Measurements from ENCODE around the gene BNC2.
A peak's percentile ranks its signal among the peaks of the same experiment; 100 is the strongest.

BNC2 gene

GRCh38 chr9:16869131-16869881 lies 1.2 kb downstream of the BNC2 start:
- Histone ChIP-seq H3K4me1 (ENCODE audit: control insufficient read depth in 1 of 2, insufficient read depth in 2 of 2, low read length in 2 of 2) (peaks cover 0 to 18% of the 10 kb centered on the region in 2 donors), H3K36me3 (ENCODE audit: control insufficient read depth in 1 of 2, insufficient read depth in 2 of 2, low read length in 2 of 2) (no peaks in the 10 kb centered on the region), H3K9me3 (ENCODE audit: control insufficient read depth in 1 of 2, low read length in 2 of 2) (no peaks in the 10 kb centered on the region), H3K27me3 (ENCODE audit: low read depth, low read length) (no peaks in the 10 kb centered on the region), H3K27ac (ENCODE audit: low read length) (peak overlapping the region; percentile 64), H3K4me3 (ENCODE audit: low read depth in 1 of 2, low read length in 2 of 2) (peak overlapping the region; percentile 67 to 91)

DNA sequence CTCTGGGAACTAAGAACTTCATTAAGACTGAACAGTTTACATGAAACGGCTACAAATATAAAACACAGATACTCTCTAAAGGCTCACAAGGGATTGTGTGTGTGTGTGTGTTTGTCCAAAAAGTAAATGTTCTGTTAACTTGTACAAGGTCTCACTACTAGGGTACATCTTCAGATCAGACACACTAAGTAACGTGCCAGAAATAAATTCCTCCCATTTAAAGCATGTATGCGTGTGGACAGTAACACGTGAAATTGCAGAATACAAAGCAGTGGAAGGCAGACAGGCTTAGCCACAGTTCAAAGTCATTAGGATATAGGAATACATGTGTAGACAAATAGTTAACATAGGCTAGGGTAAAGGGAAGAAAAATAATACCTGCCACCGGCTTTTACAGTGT lies 1.8 kb downstream of the BNC2 start:
- no peaks in the 10 kb centered on the region for H3K9me3 ChIP-seq (ENCODE audit: control insufficient read depth in 1 of 2, low read length in 2 of 2)
- H3K27me3 ChIP-seq (ENCODE audit: low read depth, low read length): no peaks in the 10 kb centered on the region
- H3K27ac ChIP-seq (ENCODE audit: low read length): peak overlapping the region; percentile 64

GRCh38 chr9:16867576-16868311 lies 2.7 kb downstream of the BNC2 start:
- Histone ChIP-seq H3K36me3 (ENCODE audit: control insufficient read depth in 1 of 2, insufficient read depth in 2 of 2, low read length in 2 of 2) (no peaks in the 10 kb centered on the region), H3K4me3 (ENCODE audit: low read depth in 1 of 2, low read length in 2 of 2) (peak overlapping the region; percentile 67 to 91), H3K27me3 (ENCODE audit: low read depth, low read length) (no peaks in the 10 kb centered on the region), H3K9me3 (ENCODE audit: control insufficient read depth in 1 of 2, low read length in 2 of 2) (no peaks in the 10 kb centered on the region), H3K27ac (ENCODE audit: low read length) (peak overlapping the region; percentile 64), H3K4me1 (ENCODE audit: control insufficient read depth in 1 of 2, insufficient read depth in 2 of 2, low read length in 2 of 2) (peaks cover 0 to 20% of the 10 kb centered on the region in 2 donors)

More for the DNA sequence above, 1.8 kb downstream of the BNC2 start:
- H3K36me3 ChIP-seq (ENCODE audit: control insufficient read depth in 1 of 2, insufficient read depth in 2 of 2, low read length in 2 of 2): no peaks in the 10 kb centered on the region
- H3K4me3 ChIP-seq (ENCODE audit: low read depth in 1 of 2, low read length in 2 of 2): peak overlapping the region; percentile 67 to 91
- peaks cover 0 to 20% of the 10 kb centered on the region in 2 donors for H3K4me1 ChIP-seq (ENCODE audit: control insufficient read depth in 1 of 2, insufficient read depth in 2 of 2, low read length in 2 of 2)

DNA sequence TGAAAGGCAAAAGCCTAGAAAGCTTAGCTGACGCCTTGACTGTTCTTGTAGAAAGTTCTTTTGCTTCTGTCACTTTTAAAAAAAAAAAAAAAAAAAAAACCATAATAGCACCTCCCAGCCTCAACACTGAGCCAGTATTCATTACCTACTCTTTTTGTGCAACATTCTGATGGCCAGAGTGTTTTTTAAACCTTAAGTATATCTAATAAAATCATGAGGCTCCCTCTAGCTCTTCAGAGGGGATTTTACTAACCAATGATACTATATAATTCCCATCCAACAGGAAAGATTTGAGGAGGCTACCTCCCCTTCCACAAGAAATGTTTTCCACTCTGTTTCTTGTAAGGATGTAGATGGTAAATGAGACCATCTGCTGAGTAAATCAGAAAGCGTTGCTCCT lies 3.9 kb downstream of the BNC2 start:
- H3K27ac ChIP-seq (ENCODE audit: low read length): peak overlapping the region; percentile 64
- H3K36me3 ChIP-seq (ENCODE audit: control insufficient read depth in 1 of 2, insufficient read depth in 2 of 2, low read length in 2 of 2): no peaks in the 10 kb centered on the region
- no peaks in the 10 kb centered on the region for H3K9me3 ChIP-seq (ENCODE audit: control insufficient read depth in 1 of 2, low read length in 2 of 2)
- H3K27me3 ChIP-seq (ENCODE audit: low read depth, low read length): no peaks in the 10 kb centered on the region
- peaks cover 0 to 20% of the 10 kb centered on the region in 2 donors for H3K4me1 ChIP-seq (ENCODE audit: control insufficient read depth in 1 of 2, insufficient read depth in 2 of 2, low read length in 2 of 2)
- no peak overlapping the region for H3K4me3 ChIP-seq (ENCODE audit: low read depth in 1 of 2, low read length in 2 of 2)

DNA sequence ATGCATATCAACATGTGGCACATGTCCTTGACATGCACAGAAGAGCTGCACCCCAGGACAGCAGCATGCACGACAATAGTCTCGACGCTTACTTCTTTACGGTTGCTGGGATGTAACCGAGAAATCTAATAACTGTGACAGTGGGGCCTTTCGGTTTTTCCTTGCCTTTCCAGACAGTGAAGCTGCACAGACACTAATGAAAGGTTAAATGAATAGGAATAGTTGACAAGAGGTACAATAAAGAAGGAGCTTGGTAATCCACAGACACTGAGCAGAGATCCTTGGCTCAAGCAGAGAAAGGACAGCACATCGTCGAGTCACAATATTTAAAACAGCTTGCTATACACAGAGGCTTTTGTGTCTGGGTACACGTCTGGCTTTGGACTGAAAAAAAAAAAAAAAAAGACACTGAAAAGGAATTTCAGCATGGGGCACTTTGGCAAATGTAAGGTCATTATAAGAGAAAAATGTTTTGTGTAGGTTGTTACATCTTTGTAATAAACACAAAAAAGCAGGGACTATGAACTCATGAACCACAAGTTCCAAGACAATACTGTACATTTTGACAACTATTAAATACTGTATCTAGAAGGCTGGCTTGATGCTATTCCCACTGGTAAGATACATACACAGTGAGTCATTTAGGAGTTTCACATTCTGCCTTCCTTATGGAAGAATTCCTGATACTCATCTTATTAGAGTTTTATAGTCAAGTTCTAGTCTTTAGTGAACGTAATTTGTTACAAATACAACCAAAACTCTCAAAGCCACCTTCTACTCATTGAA lies 5.6 kb downstream of the BNC2 start:
- Histone ChIP-seq H3K4me1 (ENCODE audit: control insufficient read depth in 1 of 2, insufficient read depth in 2 of 2, low read length in 2 of 2) (peaks cover 0 to 20% of the 10 kb centered on the region in 2 donors), H3K27ac (ENCODE audit: low read length) (peak overlapping the region; percentile 64), H3K36me3 (ENCODE audit: control insufficient read depth in 1 of 2, insufficient read depth in 2 of 2, low read length in 2 of 2) (no peaks in the 10 kb centered on the region), H3K9me3 (ENCODE audit: control insufficient read depth in 1 of 2, low read length in 2 of 2) (no peaks in the 10 kb centered on the region), H3K27me3 (ENCODE audit: low read depth, low read length) (no peaks in the 10 kb centered on the region), H3K4me3 (ENCODE audit: low read depth in 1 of 2, low read length in 2 of 2) (peak overlapping the region in 1 of 2 donors; percentile 53)

- H3K4me1 ChIP-seq (ENCODE audit: control insufficient read depth in 1 of 2, insufficient read depth in 2 of 2, low read length in 2 of 2): peaks cover 0 to 3% of the 10 kb centered on the region in 2 donors
- H3K4me3 ChIP-seq (ENCODE audit: low read depth in 1 of 2, low read length in 2 of 2): no peak overlapping the region
- no peaks in the 10 kb centered on the region for H3K9me3 ChIP-seq (ENCODE audit: control insufficient read depth in 1 of 2, low read length in 2 of 2)
- no peaks in the 10 kb centered on the region for H3K27me3 ChIP-seq (ENCODE audit: low read depth, low read length)
- no peaks in the 10 kb centered on the region for H3K36me3 ChIP-seq (ENCODE audit: control insufficient read depth in 1 of 2, insufficient read depth in 2 of 2, low read length in 2 of 2)
- H3K27ac ChIP-seq (ENCODE audit: low read length): no peak overlapping the region
Measured at GRCh38 chr9:16848179-16848578, 22.3 kb downstream of the BNC2 start.

DNA sequence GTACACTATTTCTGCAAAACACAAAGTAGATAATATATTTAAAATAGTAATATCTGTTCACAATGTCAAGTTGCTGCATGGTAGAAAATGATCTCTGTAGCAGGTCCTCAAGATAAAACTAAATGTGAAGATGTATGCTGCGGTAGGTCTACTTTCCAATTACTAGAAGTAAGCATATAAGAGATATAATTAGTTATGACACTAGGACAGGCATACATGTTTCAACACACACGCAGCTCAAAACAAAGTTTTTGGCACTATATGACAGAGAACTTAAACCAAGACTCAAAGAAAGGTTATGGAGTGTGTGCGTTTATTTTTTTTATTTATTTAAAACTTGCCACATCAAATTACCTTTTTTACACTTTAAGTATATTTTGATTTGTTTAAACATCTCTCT lies 23.5 kb downstream of the BNC2 start:
- H3K36me3 ChIP-seq (ENCODE audit: control insufficient read depth in 1 of 2, insufficient read depth in 2 of 2, low read length in 2 of 2): no peaks in the 10 kb centered on the region

DNA sequence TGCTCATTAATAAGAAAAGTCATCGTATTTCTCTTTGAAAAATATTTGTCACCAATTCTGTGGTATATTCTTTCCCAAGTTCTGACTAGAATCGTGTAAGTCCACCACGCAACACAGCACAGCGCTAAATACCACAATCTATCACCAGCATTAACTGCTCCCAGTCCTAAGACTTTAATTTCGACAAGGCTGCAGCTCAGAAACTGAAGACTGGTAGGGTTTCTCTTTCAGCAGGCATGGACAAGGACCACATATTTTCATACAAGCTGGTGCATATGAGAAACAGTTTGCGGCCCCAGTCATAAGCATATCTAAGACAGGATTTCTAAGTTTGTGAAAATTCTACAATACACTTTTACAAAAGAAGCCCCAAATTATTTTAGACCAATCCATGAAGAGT lies 24.1 kb downstream of the BNC2 start:
- no peaks in the 10 kb centered on the region for H3K36me3 ChIP-seq (ENCODE audit: control insufficient read depth in 1 of 2, insufficient read depth in 2 of 2, low read length in 2 of 2)
- H3K27ac ChIP-seq (ENCODE audit: low read length): no peak overlapping the region
- no peaks in the 10 kb centered on the region for H3K27me3 ChIP-seq (ENCODE audit: low read depth, low read length)
- no peak overlapping the region for H3K4me3 ChIP-seq (ENCODE audit: low read depth in 1 of 2, low read length in 2 of 2)
- peaks cover 0 to 3% of the 10 kb centered on the region in 2 donors for H3K4me1 ChIP-seq (ENCODE audit: control insufficient read depth in 1 of 2, insufficient read depth in 2 of 2, low read length in 2 of 2)
- H3K9me3 ChIP-seq (ENCODE audit: control insufficient read depth in 1 of 2, low read length in 2 of 2): no peaks in the 10 kb centered on the region

More for the DNA sequence above, 23.5 kb downstream of the BNC2 start:
- Histone ChIP-seq H3K4me1 (ENCODE audit: control insufficient read depth in 1 of 2, insufficient read depth in 2 of 2, low read length in 2 of 2) (peaks cover 0 to 3% of the 10 kb centered on the region in 2 donors), H3K27me3 (ENCODE audit: low read depth, low read length) (no peaks in the 10 kb centered on the region), H3K27ac (ENCODE audit: low read length) (no peak overlapping the region), H3K9me3 (ENCODE audit: control insufficient read depth in 1 of 2, low read length in 2 of 2) (no peaks in the 10 kb centered on the region), H3K4me3 (ENCODE audit: low read depth in 1 of 2, low read length in 2 of 2) (no peak overlapping the region)

DNA sequence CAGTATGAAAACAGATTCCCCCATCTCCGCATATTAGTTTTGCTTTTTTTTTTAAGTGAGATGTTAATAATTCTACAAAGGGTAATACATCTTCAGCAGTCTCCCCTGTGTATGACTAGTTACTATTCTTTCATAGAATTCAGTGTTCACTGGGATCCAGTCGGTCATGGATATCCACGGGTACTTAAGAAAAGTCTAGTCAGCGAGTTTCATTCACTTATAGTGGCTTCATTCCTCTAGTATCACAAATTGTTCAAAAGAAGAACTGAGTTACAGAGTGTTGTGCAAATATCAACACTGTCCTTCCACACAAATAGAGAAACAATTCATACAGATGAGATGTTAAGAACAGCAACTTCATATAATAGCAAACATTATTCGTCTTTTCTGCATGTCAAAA lies 35.7 kb downstream of the BNC2 start:
- H3K9me3 ChIP-seq (ENCODE audit: control insufficient read depth in 1 of 2, low read length in 2 of 2): no peaks in the 10 kb centered on the region
- no peak overlapping the region for H3K27ac ChIP-seq (ENCODE audit: low read length)
- H3K4me1 ChIP-seq (ENCODE audit: control insufficient read depth in 1 of 2, insufficient read depth in 2 of 2, low read length in 2 of 2): peaks cover 0 to 7% of the 10 kb centered on the region in 2 donors
- H3K36me3 ChIP-seq (ENCODE audit: control insufficient read depth in 1 of 2, insufficient read depth in 2 of 2, low read length in 2 of 2): no peaks in the 10 kb centered on the region
- H3K27me3 ChIP-seq (ENCODE audit: low read depth, low read length): no peaks in the 10 kb centered on the region
- no peak overlapping the region for H3K4me3 ChIP-seq (ENCODE audit: low read depth in 1 of 2, low read length in 2 of 2)

DNA sequence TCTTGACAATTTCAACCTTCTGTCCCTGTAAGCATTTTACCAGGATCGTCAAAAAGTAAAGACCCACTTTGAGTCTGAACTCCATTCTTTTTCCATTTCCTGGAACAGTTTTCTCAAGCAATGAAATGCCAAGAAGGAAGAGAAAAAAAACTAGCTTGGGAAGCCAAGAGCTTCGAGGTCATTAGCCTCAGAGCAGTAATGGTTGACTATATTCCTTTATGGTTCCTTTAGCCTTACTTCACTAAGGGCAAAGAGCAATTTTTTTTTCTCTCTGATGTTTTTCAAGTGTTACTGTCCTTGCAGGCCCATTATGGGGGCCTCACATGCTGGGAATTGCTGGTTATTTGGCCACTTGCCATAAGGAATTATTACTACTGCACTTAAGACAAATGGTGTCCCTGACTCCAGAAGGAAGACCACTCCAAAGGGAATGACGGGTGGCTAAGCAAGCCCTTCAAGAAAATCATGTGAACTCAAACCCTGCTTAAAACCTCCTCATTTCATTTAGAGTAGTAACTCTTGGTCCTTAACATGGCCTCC lies 37.1 kb downstream of the BNC2 start:
- peaks cover 0 to 7% of the 10 kb centered on the region in 2 donors for H3K4me1 ChIP-seq (ENCODE audit: control insufficient read depth in 1 of 2, insufficient read depth in 2 of 2, low read length in 2 of 2)
- no peak overlapping the region for H3K4me3 ChIP-seq (ENCODE audit: low read depth in 1 of 2, low read length in 2 of 2)
- no peaks in the 10 kb centered on the region for H3K36me3 ChIP-seq (ENCODE audit: control insufficient read depth in 1 of 2, insufficient read depth in 2 of 2, low read length in 2 of 2)
- H3K9me3 ChIP-seq (ENCODE audit: control insufficient read depth in 1 of 2, low read length in 2 of 2): no peaks in the 10 kb centered on the region
- no peaks in the 10 kb centered on the region for H3K27me3 ChIP-seq (ENCODE audit: low read depth, low read length)
- no peak overlapping the region for H3K27ac ChIP-seq (ENCODE audit: low read length)

GRCh38 chr9:16832101-16832500 lies 38.4 kb downstream of the BNC2 start:
- H3K36me3 ChIP-seq (ENCODE audit: control insufficient read depth in 1 of 2, insufficient read depth in 2 of 2, low read length in 2 of 2): no peaks in the 10 kb centered on the region
- H3K4me3 ChIP-seq (ENCODE audit: low read depth in 1 of 2, low read length in 2 of 2): no peak overlapping the region
- peaks cover 0 to 7% of the 10 kb centered on the region in 2 donors for H3K4me1 ChIP-seq (ENCODE audit: control insufficient read depth in 1 of 2, insufficient read depth in 2 of 2, low read length in 2 of 2)
- no peaks in the 10 kb centered on the region for H3K27me3 ChIP-seq (ENCODE audit: low read depth, low read length)
- no peaks in the 10 kb centered on the region for H3K9me3 ChIP-seq (ENCODE audit: control insufficient read depth in 1 of 2, low read length in 2 of 2)
- no peak overlapping the region for H3K27ac ChIP-seq (ENCODE audit: low read length)
